Activated effector memory CD4-positive, alpha-beta T cell treated with anti-CD3 and anti-CD28 coated beads, Interleukin-2, amount 50 U/mL, for 16 hours (primary cell): ENCODE results near the gene CD9.

Source experiments
- DNase-seq: peaks from one replicate; pipeline ENCODE4 v3.0.0-alpha.2; 2020

Gene CD9

GRCh38 chr12:6277982-6278438, 77.8 kb downstream of the CD9 start:
- DNase-seq: peak; percentile 81

- DNase-seq: peak; percentile 95
Measured at GRCh38 chr12:6278439-6279255, 78.4 kb downstream of the CD9 start.

GRCh38 chr12:6279256-6279628, 79.0 kb downstream of the CD9 start:
- DNase-seq: no peak

- no peak for DNase-seq
Measured at GRCh38 chr12:6279631-6280030, 79.4 kb downstream of the CD9 start.

GRCh38 chr12:6280053-6280469, 79.9 kb downstream of the CD9 start:
- no peak for DNase-seq

- DNase-seq: no peak
Measured at GRCh38 chr12:6280672-6281071, 80.5 kb downstream of the CD9 start.

- DNase-seq: no peak
Measured at GRCh38 chr12:6281081-6281809, 81.0 kb downstream of the CD9 start.

- no peak for DNase-seq
Measured at GRCh38 chr12:6282453-6282840, 82.2 kb downstream of the CD9 start.

- no peak for DNase-seq
Measured at GRCh38 chr12:6284273-6284672, 84.1 kb downstream of the CD9 start.

GRCh38 chr12:6285063-6285477, 84.9 kb downstream of the CD9 start:
- peak; percentile 83 for DNase-seq

GRCh38 chr12:6285532-6286306, 85.5 kb downstream of the CD9 start:
- DNase-seq: no peak
